NCI-H187 treated with DMSO at 0.1 percent for 48 hours (cell line): ENCODE results near the gene CUL3.

ENCODE experiments used
- DNase-seq: peaks from one replicate; lab custom pipeline; 2025; lab: John Stamatoyannopoulos, UW

The CUL3 gene

DNA sequence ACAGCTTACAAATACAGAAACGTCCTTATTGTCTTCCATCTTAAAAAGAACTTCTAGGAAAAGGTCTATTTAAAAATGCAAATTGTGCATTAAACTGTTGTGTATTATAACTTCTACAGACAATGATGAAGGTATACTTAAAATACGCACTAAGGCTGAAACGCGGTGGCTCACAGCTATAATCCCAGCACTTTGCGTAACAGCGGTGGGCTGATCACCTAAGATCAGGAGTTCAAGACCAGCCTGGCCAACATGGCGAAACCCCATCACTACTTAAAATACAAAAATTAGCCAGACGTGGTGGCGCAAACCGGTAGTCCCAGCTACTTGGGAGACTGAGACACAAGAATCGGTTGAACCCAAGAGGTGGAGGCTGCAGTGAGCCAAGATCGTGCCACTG is 4.9 kb downstream of the CUL3 start:
- no peak for DNase-seq

DNA sequence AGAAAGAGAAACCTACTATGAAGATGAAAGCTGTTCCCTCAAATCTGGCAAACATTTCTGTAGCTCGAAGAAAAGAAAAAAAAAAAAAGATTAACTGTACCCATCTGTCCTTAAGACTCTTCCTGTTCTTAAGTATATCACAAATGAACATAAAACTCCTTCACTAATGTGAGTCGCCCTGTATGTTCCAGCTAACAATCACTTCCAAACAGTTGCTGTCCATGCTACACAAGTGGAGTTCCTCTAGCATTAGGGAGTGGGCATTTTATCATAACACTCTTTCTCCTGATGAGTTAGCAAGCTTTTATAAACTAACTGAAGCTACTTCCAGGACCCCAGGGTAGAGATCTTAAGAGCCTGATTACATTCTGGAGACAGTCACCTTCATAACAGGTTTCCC is 5.8 kb downstream of the CUL3 start:
- DNase-seq = no peak

DNA sequence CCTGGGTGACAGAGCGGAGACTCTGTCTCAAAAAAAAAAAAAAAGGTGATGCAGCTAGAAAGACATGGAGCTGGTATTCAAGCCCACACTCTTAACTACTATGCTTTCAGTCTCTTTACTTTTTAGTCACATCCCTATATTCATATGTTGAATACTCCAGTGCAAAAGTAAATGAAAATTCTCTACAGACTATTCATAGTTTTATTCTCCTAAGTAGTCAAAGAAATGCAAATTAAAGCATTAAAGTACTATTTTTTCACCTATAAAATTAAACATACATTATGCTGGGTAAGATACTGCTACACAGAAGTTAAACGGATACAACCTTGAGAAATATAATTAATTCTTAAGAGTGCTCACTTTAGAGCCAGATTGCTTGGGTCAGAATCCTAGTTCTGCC is 7.6 kb downstream of the CUL3 start:
- DNase-seq = no peak

DNA sequence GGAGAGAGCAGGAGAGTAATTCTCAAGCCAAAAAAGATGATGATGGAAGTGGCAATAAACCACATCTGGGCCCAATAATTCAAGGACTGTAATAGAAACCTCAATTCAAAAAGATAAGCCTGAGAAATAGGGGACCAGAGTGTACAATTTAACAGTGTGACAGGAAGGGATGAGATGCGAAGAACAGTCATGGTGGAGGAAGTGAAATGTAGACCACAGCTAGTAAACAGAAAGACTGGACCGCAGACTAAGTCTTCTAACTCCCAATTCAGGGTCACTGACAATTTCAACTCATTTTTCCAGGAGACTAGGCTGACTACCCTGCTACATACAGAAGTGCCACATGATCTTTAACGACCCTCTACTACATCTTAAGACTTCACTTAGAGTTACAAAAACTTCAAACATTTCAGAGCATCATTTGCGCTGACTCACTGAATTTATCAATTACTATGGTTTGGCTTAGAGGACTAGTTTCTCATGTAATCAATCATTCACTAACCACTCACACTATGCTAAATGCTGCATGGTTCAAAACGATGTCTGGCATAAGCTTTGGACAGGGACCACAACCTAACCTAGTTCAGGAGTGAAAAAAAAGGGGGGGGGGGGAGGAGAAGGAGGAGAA is 9.0 kb downstream of the CUL3 start:
- DNase-seq = no peak

DNA sequence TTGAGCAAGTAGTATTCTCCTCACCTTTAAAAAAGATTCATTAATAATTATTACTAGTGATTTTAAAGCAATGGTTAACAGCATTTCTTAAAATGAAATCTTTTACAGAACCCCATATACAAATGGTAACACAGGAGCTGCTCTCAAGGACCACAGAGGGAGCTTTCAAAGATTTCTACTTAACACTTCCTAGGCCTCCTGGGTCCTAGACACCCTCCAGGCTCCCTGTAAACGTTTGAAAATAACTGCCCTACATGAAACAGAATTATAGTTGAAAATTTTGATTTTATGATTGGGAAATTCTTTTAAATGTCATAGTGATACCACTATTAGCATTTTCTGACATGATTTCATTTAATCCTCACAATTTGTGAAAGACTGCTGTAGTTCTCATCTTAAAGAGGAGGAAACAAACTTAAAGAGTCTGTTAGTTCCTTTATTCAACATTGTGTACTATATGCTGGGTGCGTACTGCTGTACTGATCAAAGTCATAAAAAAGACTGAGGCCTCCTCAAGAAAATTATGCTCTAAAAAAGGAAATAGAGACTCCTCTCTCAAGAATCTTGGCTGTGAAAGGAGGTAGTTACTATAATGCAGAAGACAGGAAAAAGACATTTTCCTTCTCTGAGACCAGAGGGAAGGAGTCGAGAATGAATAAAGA is 10.6 kb downstream of the CUL3 start:
- no peak for DNase-seq

DNA sequence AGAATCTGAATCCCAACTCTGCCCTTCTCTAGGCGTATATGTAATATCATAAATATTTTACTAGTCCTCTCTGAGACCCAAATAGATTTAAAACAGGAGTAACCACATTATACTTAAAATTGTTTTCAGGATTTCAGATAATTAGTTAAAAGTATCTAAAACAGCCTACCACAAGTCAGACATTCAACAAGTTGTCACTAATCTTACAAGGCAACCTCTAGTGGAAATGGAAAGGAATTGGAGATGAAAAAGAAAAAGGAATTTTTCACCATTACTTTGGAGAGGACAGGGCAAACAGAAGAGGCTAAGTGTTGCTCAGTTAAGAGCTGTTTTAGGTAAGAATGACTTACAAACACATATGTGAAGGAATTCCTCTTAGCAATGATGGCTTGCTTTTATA is 11.4 kb downstream of the CUL3 start:
- no peak for DNase-seq

DNA sequence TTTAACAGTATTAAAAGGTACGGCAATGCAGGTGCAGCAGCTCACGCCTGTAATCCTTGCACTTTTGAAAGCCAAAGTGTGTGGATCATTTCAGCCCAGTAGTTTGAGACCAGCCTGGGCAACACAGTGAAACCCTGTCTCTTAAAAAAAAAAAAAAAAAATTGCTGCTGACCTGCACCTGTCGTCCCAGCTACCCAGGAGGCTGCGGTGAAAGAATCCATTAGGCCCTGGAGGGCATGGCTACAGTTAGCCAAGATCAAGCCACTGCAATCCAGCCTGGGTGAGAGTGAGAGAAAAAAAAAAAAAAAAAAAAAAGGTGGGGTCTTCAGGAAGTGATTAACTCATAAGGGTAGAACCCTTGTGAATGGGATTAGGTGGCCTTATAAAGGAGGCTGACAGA is 12.8 kb downstream of the CUL3 start:
- no peak for DNase-seq

DNA sequence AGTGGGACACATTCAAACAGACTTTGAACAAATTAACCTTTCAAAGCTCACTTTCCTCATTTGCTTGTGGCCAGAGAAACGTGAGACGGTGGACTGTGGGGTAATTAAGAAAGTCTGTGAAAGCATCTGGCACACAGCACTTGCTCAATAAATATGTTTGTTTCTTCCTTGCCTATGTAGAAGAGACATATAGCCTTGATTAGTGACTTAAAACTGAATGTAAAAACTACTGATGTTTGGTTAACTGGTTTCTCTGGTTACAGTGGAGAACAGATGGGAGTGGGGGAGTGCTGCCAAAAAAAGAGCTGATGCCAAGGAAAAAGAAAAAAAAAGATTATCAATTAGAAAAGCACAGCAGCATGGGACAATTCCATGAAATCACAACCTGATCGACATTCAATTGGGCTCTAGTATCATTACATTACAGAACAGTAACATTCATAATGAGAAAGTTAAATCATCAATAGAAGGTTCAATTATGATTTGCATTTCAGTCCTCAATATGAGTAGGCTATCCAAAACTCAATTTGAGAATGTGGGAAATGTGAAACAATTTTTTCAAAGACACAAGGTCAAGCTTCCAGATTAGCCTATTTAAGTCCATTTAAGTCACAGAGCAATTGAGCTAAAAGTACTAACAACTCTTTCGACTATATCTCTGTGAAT is 14.7 kb downstream of the CUL3 start:
- no peak for DNase-seq

DNA sequence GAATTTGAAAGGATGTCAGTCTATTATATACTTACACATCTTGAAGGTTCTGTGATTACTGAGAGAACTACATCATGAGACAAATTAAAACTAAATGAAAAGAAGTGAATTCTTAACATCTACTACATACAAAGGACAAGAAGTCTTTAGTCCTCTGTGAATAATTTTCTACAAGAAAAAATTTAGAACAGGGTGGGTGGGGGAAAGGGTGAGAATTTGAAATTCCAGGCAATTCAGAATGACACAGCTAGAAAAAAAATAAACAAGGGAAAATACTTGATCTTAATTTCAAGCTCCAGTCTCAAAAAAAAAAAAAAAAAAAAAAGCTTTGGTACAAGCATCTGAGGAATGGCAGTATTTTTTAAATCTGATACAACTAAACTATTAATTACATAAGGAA is 15.5 kb downstream of the CUL3 start:
- no peak for DNase-seq

DNA sequence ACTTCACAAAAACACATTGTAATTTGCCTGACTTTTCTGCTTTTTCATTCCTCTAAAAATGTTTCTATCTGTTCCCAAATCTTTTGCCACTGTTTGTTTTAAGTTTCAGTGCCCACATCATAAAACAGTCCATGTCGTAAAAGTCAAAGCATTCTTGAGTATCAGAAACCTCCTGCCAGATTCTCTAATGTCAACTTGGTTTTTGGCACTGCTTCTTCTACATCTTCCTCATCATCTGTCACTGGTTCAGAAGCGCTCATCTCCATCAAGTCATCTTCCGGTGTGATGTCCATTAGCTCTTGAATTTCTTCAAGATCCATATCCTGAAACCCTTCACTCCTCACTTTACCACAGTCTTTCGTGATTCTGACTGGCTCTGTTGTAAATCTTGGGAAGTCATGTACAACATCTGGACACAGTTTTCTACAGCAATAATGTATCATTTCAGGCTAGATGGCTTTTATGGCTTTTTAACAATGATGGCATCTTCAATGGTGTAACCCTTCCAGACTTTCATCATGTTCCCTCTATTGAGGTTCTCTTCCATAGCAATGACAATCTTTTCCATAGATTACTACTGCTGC is 19.6 kb downstream of the CUL3 start:
- DNase-seq = no peak

DNA sequence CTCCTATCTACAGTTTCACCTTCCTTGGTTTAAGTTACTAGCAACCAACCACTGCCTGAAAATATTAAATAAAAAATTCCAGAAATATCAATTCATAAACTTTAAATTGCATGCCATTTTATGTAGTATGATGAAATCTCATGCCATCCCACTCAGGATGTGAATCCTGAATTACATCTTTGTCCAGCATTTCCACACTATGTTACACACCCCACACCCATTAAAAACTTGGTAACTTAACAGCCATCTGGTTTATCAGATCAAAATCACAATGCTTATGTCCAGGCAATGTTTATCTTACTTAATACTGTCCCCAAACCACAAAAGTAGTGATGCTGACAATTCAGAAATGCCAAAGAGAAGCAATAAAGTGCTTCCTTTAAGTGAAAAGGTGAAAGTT is 21.6 kb downstream of the CUL3 start:
- no peak for DNase-seq

DNA sequence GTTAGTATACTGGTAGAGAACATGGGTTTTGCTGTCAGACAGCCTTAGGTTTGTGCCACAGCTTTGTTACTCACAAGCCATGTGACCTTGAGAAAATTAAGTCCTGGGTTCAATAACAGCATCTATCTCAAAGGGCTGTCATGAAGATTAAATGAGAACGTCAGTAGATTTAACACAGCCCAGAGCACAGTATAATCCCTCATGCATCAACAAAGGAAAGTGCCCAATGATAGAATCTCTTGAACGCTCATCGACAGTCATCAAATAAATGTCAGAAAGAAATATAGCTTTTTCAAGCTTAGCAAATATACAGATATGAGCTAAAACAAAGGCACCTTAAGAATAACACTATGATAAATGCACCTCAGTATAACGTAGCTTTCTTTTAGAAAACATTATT is 22.3 kb downstream of the CUL3 start:
- DNase-seq = no peak

DNA sequence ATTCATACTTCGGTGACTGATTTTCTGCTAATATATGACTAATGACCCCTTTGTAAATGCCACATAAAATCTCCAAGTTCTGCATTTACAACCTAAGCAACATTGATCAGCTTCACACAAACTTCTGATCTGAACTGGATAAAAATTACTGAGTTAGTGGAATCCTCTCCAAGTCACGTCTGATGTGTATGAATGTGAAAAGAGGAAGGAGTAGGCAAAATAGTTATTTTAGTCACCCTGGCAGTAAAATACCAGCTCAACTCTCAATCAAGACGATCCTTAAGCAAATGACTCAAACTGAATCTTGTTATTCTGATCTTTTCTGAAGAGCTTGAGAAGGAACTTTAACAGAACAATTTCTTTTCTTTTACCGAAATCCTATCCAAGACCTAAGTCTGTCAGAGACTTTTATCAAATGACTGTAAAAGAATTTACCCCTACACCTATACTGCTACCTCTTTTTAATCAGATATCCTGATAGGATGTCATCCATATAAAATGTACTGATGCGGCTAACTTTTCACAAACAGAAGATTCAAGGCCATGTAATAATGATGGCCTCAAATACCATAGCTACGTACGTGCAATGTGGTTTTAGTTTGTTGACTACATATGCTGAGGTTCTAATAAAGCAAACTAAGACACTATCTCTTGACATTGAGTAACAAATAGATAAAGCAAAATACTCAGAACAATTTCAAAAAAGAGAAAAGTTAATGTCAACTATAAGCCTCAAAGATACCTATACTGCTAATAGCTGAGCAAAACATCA is 23.7 kb downstream of the CUL3 start:
- DNase-seq = no peak

DNA sequence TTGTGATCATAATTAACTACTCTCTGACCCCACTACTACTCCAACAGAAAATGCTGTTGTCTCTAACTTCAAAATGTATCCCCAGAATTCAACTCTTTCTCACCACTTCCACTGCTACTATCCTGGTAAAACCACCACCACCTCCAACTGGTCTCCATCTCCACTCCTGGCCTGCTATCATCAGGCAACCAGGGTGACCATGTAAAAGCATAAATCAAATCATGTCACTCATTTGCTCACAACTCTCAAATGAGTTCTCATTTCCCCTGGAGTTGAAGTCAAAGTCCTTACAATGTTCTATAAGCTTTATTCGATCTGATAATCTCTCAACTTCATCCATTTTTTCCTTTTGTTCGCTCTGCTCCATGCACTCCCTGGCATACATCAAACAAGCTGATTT is 24.6 kb downstream of the CUL3 start:
- DNase-seq = no peak

DNA sequence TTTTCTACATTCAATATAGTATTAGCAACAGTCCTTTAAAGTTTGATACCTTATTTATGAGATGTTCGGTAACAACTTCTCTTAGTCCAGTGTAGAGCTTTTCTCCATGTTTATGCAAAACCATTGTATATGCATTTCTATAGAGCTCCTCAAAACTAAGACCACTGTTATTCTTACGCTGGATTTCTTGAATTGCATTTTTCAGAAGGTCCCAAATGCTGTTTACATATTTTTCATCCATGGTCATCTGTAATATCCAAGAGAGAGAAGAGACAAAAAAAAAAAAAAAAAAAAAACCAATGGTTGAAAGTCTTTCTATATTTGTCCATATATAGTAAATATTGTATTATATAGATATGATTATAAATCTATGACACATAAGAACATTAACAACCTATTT is 27.6 kb downstream of the CUL3 start:
- no peak for DNase-seq

DNA sequence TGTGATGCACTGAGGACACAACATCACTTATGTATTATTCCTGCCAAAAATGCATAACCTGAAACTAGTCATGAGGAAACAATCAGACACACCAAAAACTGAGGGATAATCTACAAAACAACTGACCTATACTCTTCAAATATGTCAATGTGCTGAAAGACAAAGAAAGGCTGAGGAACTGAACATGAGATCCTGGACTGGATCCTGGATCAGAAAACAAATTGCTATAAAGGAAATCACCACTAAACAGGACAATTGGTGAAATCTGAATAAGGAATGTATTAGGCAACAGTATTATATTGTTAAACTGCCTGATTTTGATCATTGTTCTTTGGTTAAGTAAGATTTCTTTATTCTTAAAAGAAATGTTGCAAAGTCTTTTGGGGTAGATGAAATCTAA is 28.8 kb downstream of the CUL3 start:
- no peak for DNase-seq

DNA sequence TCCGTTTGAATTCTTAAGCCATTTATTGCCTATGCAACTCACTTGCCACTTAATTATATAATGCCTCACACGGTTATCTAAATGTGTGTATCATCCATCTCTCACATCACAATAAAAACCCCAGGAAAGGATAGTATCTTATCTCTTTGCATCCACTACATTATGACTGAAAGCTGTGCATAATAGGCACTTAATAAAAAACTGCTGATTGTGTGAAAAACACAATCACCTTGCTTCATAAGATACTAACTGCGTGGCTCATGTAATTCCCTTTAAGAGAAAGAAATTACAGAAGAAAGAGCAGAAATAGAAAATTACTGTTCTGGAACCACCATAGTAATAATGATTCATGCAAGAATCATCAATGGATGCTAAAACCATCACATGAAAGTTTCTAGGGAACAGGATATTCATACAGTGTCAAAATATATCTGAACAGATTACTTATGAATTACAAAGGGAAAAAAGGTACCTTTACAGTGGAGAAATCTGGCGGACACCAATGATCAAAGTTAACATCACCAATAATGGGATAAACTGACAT is 29.3 kb downstream of the CUL3 start:
- DNase-seq = no peak

DNA sequence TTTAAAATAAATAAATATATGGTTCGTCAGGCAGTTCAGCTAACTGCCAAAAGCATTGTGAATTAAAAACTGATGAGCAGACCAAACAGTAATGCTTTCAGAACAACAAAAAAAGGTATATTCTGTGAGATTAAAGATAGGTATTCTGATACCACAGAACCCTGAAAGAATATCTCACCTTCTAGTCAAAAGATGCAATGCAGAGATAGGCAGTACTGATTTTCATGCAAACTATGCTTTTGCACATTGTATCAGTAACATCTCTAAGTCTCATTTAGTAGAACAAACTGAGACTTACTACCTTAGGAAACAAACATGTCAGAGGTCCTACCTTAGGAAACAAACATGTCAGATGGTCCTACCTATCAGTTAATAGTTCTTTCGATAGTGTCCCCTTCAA is 32.4 kb downstream of the CUL3 start:
- DNase-seq = no peak

DNA sequence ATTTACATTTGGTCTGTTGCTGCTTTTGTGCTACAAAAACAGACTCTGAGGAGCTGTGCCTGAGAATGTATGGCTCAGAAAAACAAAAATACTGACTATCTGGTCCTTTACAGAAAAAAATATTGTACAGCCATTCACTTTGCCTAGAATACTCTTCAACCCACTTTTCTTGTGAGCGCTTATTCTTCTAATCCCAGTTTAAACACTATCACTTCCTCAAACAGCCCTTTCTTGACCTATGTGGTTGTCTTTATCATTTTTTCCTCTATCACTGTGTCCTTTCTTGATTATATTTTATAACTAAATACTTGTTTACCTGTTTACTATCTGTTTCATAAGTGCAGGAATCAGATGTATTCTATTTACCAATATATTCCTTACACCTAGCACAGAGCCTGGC is 33.5 kb downstream of the CUL3 start:
- no peak for DNase-seq

DNA sequence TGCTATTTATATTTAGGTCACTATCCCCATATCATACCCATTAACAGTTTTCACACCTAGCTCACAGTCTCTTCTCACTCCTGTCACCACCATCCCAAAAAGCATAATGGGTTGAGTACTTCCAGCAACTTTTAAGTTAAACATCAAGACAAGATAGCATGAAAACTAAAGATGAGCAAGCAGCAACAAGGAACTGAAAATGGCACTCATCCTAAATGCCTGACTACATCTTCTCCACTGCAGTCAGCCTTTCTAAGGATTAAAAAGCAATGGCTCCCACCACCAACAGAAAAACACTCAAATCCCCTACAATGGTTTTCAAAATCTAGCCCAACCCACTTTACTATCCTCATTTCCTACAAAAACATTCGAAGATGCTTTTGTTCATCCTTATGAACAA is 38.2 kb downstream of the CUL3 start:
- DNase-seq = no peak

DNA sequence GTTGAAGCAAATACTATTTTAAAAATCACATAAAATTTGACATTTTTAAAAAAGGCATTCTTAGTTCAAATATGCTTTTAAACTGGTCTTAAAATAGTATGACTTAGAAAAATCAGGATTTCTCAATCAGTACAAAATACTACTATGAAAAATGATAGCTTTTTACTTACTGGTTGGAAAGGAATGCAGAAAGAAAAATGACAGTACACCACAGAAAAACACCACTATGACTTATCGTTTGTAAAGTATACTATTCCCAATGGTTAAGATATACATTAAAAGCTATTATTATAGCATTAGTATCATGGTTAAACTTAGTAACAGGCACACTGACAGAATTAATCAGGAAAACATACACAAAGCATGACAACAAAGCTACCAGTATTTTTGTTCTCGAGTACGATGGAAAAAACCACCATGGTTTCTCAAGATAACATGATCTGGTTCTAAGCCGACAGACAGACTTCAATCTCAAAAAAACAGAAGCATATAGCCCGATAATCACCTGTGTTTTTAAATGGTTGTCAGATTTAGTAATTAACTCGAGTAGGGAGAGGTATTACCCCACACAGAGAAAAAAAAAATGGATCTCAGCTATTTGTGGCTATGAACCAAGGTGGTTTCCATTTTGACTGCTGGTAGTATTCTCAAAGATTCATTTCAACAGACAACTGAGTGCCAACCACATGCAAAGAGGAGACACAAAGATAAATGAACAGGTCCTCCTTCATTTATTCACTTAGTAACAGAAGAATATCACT is 39.1 kb downstream of the CUL3 start:
- no peak for DNase-seq

DNA sequence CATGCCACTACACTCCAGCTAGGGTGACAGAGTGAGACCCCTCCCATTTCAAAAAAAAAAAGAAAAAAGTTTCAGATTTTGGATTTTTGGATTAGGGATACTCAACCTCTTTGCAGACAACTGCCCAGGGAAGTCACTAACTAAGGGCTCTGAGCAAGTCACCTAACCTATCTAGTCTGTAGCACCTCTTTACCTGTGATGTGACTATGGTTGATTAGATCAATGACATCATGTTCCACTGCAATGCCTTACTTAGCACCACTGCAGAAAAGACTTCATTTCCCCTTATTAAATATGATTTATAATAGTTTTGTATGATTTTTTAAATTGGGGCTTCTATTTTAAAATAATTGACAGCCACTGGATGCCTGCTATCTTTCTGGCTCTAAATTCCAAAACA is 41.2 kb downstream of the CUL3 start:
- DNase-seq = no peak
